IMR-90 (cell line): ENCODE results near the gene TBC1D30. TPM values are rescaled to one million over a fixed set of nuclear protein-coding genes. Genes with fewer than 3 reads are reported as not detected.

Experiments
- ATAC-seq: fragments of 200-7000 bp; cut with Tn5 transposase; 2 replicates; pipeline ENCODE4 v1.9.1; 2020; ENCODE audit warnings: low read depth, mild to moderate bottlenecking, moderate library complexity
- BruUV-seq: library from RNA; stranded (reverse); fragments of 400-500 nt; replicated peaks from 2 replicates; lab custom pipeline; 2021; lab: Mats Ljungman, UMichigan
- CTCF ChIA-PET: fragments of 300-600 bp; formaldehyde crosslinking; extraction: SDS; loops from one replicate; lab custom pipeline; 2021; ENCODE audit warnings: antibody characterized with exemption; lab: Yijun Ruan, JAX
- POLR2A ChIA-PET: fragments of 300-600 bp; sonication (Branson Sonifier 250); formaldehyde crosslinking; loops from one replicate; lab custom pipeline; 2022; ENCODE audit warnings: antibody characterized with exemption; ENCODE audit not compliant: unreplicated experiment; lab: Charles Lee
- DNase-seq: peaks from one replicate; pipeline ENCODE4 v3.0.0; 2013
- H2AFZ ChIP-seq: replicated peaks from 2 replicates; pipeline ENCODE3; 2013; ENCODE audit warnings: low read length, mild to moderate bottlenecking; ENCODE audit not compliant: poor library complexity
- H2AK5ac ChIP-seq: 2 replicates; pipeline ENCODE4 v1.6.1; 2013; ENCODE audit warnings: low read depth, low read length, inconsistent platforms
- H2AK9ac ChIP-seq: replicated peaks from 2 replicates; pipeline ENCODE3; 2013; ENCODE audit warnings: mild to moderate bottlenecking, low read depth, low read length, moderate library complexity; ENCODE audit not compliant: poor library complexity
- H2BK120ac ChIP-seq: 2 replicates; pipeline ENCODE4 v1.6.1; 2013; ENCODE audit warnings: low read depth, low read length, inconsistent platforms
- H2BK15ac ChIP-seq: 3 replicates; pipeline ENCODE4 v1.6.1; 2013; ENCODE audit warnings: low read depth, low read length, inconsistent platforms
- H2BK20ac ChIP-seq: 2 replicates; pipeline ENCODE4 v1.6.1; 2013; ENCODE audit warnings: low read depth, mild to moderate bottlenecking, inconsistent platforms, low read length, moderate library complexity
- H2BK5ac ChIP-seq: 2 replicates; pipeline ENCODE4 v1.6.1; 2013; ENCODE audit warnings: mild to moderate bottlenecking, low read depth, low read length, inconsistent platforms; ENCODE audit not compliant: poor library complexity, severe bottlenecking
- H3K14ac ChIP-seq: replicated peaks from 2 replicates; pipeline ENCODE4 v1.6.1; 2013; ENCODE audit warnings: low read depth, low read length, inconsistent platforms
- H3K18ac ChIP-seq: 2 replicates; pipeline ENCODE4 v1.6.1; 2013; ENCODE audit warnings: low read depth, low read length, control low read depth
- H3K23ac ChIP-seq: 2 replicates; pipeline ENCODE4 v1.6.1; 2013; ENCODE audit warnings: low read depth, low read length, inconsistent platforms
- H3K27ac ChIP-seq: 2 replicates; pipeline ENCODE4 v1.5.1; 2013; ENCODE audit warnings: mild to moderate bottlenecking, control low read depth, low read length; ENCODE audit not compliant: insufficient read depth
- H3K27me3 ChIP-seq: 2 replicates; pipeline ENCODE4 v1.6.1; 2013; ENCODE audit warnings: low read length; ENCODE audit not compliant: control insufficient read depth, insufficient read depth
- H3K36me3 ChIP-seq: 2 replicates; pipeline ENCODE4 v1.6.1; 2013; ENCODE audit warnings: low read length, mixed read lengths; ENCODE audit not compliant: control insufficient read depth, insufficient read depth
- H3K4ac ChIP-seq: 2 replicates; pipeline ENCODE4 v1.6.1; 2013; ENCODE audit warnings: low read depth, low read length, inconsistent platforms
- H3K4me1 ChIP-seq: 2 replicates; pipeline ENCODE4 v1.6.1; 2013; ENCODE audit warnings: low read length, mixed read lengths; ENCODE audit not compliant: control insufficient read depth, insufficient read depth
- H3K4me2 ChIP-seq: 2 replicates; pipeline ENCODE4 v1.6.1; 2013; ENCODE audit warnings: low read depth, mild to moderate bottlenecking, control low read depth, low read length, moderate library complexity
- H3K4me3 ChIP-seq: 2 replicates; pipeline ENCODE4 v1.5.1; 2013; ENCODE audit warnings: low read depth, mild to moderate bottlenecking, control low read depth, low read length, moderate library complexity; ENCODE audit not compliant: insufficient read depth
- H3K56ac ChIP-seq: 2 replicates; pipeline ENCODE4 v1.6.1; 2013; ENCODE audit warnings: low read length, inconsistent platforms; ENCODE audit not compliant: insufficient read depth; ENCODE audit errors: extremely low read depth
- H3K79me1 ChIP-seq, 2 experiments: 2 replicates each; pipeline ENCODE4 v1.6.1; 2013; ENCODE audit warnings: low read length in 2 of 2, inconsistent platforms in 1 of 2, low read depth in 1 of 2
- H3K9ac ChIP-seq: 2 replicates; pipeline ENCODE4 v1.6.1; 2013; ENCODE audit warnings: low read depth, low read length, control low read depth
- H3K9me1 ChIP-seq: 2 replicates; pipeline ENCODE4 v1.6.1; 2013; ENCODE audit warnings: low read length, inconsistent platforms; ENCODE audit not compliant: insufficient read depth
- H3K9me3 ChIP-seq: 2 replicates; pipeline ENCODE4 v1.6.1; 2013; ENCODE audit warnings: low read length; ENCODE audit not compliant: control insufficient read depth, insufficient read depth
- H4K20me1 ChIP-seq: 2 replicates; pipeline ENCODE4 v1.6.1; 2013; ENCODE audit warnings: low read length, inconsistent platforms; ENCODE audit not compliant: insufficient read depth
- H4K5ac ChIP-seq: 2 replicates; pipeline ENCODE4 v1.6.1; 2013; ENCODE audit warnings: mild to moderate bottlenecking, low read depth, low read length, control low read depth
- H4K8ac ChIP-seq, 2 experiments: 2 replicates each; pipeline ENCODE4 v1.6.1; 2013; ENCODE audit warnings: low read depth in 2 of 2, low read length in 2 of 2, control low read depth in 1 of 2, inconsistent platforms in 1 of 2
- H4K91ac ChIP-seq: 2 replicates; pipeline ENCODE4 v1.6.1; 2013; ENCODE audit warnings: low read depth, low read length, inconsistent platforms; ENCODE audit not compliant: insufficient read depth
- MAFK ChIP-seq: IDR thresholded peaks from 2 replicates; pipeline ENCODE4 v1.6.1; 2012; ENCODE audit warnings: low read depth, low read length, improper control_type of control experiment
- NFE2L2 ChIP-seq: fragments of 150-350 bp; IDR thresholded peaks from 2 replicates; pipeline ENCODE4 v1.6.1; 2016; ENCODE audit warnings: low read depth, mild to moderate bottlenecking, low read length
- RCOR1 ChIP-seq: IDR thresholded peaks from 2 replicates; pipeline ENCODE4 v1.6.1; 2012; ENCODE audit warnings: mild to moderate bottlenecking, low read length, improper control_type of control experiment; ENCODE audit not compliant: insufficient replicate concordance
- RFX5 ChIP-seq: IDR thresholded peaks from 2 replicates; pipeline ENCODE4 v1.8.0; 2012; ENCODE audit warnings: low read depth, mild to moderate bottlenecking, low read length, moderate library complexity
- WGBS, 2 experiments: methylation state at CpG; one replicate each; pipeline versions ENCODE4 v1.1.5 to v1.1.7; 2013; ENCODE audit warnings: missing lambda C conversion rate in 2 of 2; ENCODE audit not compliant: insufficient read length in 1 of 2; ENCODE audit errors: extremely low coverage in 2 of 2; 5-methylcytosine and 5-hydroxymethylcytosine counted together
- dilution Hi-C: fragments of 300-500 bp; cut with HindIII; formaldehyde crosslinking; loops from one replicate; pipeline ENCODE4 v1.14.3; 2018; ENCODE audit warnings: low sequenced_read_pairs; ENCODE audit not compliant: unreplicated experiment
- in situ Hi-C: fragments of 300-500 bp; cut with MboI; formaldehyde crosslinking; loops from 3 replicates; pipeline ENCODE4 v1.14.3; 2019; ENCODE audit warnings: low sequenced_read_pairs, inconsistent platforms, mixed read lengths
- intact Hi-C: fragments of 100-400 bp; cut with micrococcal nuclease; formaldehyde crosslinking; loops from 2 replicates; pipeline ENCODE4 v1.10.0; 2022
- polyA plus RNA-seq, 3 experiments: library from polyadenylated mRNA; depleted of rRNA; stranded (reverse); fragments of >200 nt; gene quantifications; 2 replicates each; pipeline ENCODE4 v1.2.3, GENCODE V29; 2012; ENCODE audit warnings: low replicate concordance in 1 of 3
- total RNA-seq: library from RNA; depleted of rRNA; stranded (reverse); fragments of >200 nt; gene quantifications from 2 replicates; pipeline ENCODE4 v1.2.3, GENCODE V29; 2012

Gene TBC1D30
- total and polyA plus RNA-seq, 2 of the 4 experiments (the other 2 are of a cell fraction) = 0.18 to 0.24 TPM

DNA sequence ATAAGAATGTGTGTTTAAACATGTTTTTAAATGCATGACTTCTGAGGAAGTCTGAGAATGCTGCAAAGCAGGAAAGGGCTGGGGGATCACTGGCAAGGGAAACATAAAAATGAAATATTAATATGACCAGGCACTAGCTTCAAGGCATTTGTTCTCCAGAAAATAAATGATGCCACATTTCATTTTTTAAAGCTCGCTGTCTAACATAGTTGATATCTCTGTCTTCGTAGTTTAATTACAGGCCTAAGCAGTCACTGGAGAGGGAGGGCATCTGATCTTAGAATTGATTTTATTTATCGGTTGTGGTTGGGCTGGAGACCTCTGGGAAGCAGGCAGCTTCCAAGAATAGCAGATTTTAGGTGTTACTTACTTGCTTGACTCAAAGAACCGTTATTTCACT is 87.5 kb downstream of the TBC1D30 start:
- Histone ChIP-seq H3K79me1 (no peaks in the 10 kb centered on the region), H2BK15ac (no peak overlapping the region), H3K36me3 (no peaks in the 10 kb centered on the region), H3K4me3 (no peak overlapping the region), H3K9me1 (no peaks in the 10 kb centered on the region), H3K9ac (no peak overlapping the region), H2AK5ac (no peak overlapping the region), H2BK120ac (no peak overlapping the region), H3K4me2 (no peak overlapping the region), H3K4ac (no peak overlapping the region), H2BK20ac (no peak overlapping the region), H2AK9ac (no peak overlapping the region), H3K27me3 (peaks cover 41% of the 10 kb centered on the region), H4K8ac (no peak overlapping the region), H3K18ac (no peak overlapping the region), H3K27ac (no peak overlapping the region), H3K56ac (no peak overlapping the region), H3K9me3 (no peaks in the 10 kb centered on the region), H4K20me1 (no peaks in the 10 kb centered on the region), H3K14ac (no peak overlapping the region), H2BK5ac (no peak overlapping the region), H4K91ac (no peak overlapping the region), H2AFZ (no peak overlapping the region), H3K23ac (no peak overlapping the region), H3K4me1 (no peaks in the 10 kb centered on the region), H4K5ac (no peak overlapping the region)
- BruUV-seq = no TSS peak
- TF ChIP-seq MAFK = no peak
- TF ChIP-seq RCOR1 = no peak
- TF ChIP-seq RFX5 = no peak
- TF ChIP-seq NFE2L2 = no peak
- ATAC-seq (no peak), DNase-seq (no peak)
- ChIA-PET POLR2A (no interaction called here), CTCF (no interaction called here)
- dilution Hi-C loops (no loop called here), in situ Hi-C loops (loop anchor here (25.0 kb wide), 1 partner anchor 800 kb away; no protein-coding TSS in a partner anchor), intact Hi-C loops (no loop called here)
- 30% methylated on average over 2 of the region's 4 CpGs; no CpG with 5 or more reads in 1 of the 2 experiments for WGBS, 2 experiments
